Thoracic aorta (tissue), 2 donors: Measurements from ENCODE around the gene TXNRD1. TPM values are rescaled to one million over a fixed set of nuclear protein-coding genes. Genes with fewer than 3 reads are reported as not detected.

ENCODE experiments used
- ATAC-seq: fragments of 150-250 bp; one replicate; pipeline ENCODE4 v1.8.0; 2017; ENCODE audit warnings: low read depth; ENCODE audit not compliant: insufficient number of reproducible peaks, low FRiP score
- DNase-seq: peaks from one replicate; pipeline ENCODE4 v3.0.0-alpha.2; 2020; ENCODE audit warnings: low spot score
- H3K27ac ChIP-seq, 2 donors: fragments of 200-600 bp; sonication (generic); 1 replicate in 1 of 2; 2 replicates in 1 of 2; pipeline ENCODE4 v1.5.1; 2016; ENCODE audit warnings: mild to moderate bottlenecking in 2 of 2, moderate library complexity in 2 of 2
- H3K27me3 ChIP-seq: fragments of 200-600 bp; sonication (generic); replicated peaks from 2 replicates; pipeline ENCODE4 v1.6.0; 2016; ENCODE audit warnings: mild to moderate bottlenecking; ENCODE audit not compliant: insufficient read depth
- H3K36me3 ChIP-seq: fragments of 200-600 bp; sonication (generic); one replicate; pipeline ENCODE4 v1.5.1; 2016
- H3K4me1 ChIP-seq, 2 donors: fragments of 200-600 bp; sonication (generic); 1 replicate in 1 of 2; 2 replicates in 1 of 2; pipeline versions ENCODE4 v1.5.1 to v1.6.0; 2016; ENCODE audit warnings: low read depth in 2 of 2, mild to moderate bottlenecking in 1 of 2; ENCODE audit not compliant: control insufficient read depth in 1 of 2
- H3K4me3 ChIP-seq: fragments of 200-600 bp; sonication (generic); 2 replicates; pipeline ENCODE4 v1.5.1; 2016; ENCODE audit warnings: mild to moderate bottlenecking
- H3K9me3 ChIP-seq: fragments of 200-600 bp; sonication (generic); 2 replicates; pipeline ENCODE4 v1.5.1; 2016
- CTCF ChIP-seq: fragments of 200-600 bp; sonication (generic); IDR thresholded peaks from one replicate; pipeline ENCODE4 v1.5.1; 2019; ENCODE audit warnings: antibody characterized with exemption
- total RNA-seq, 2 donors: library from RNA; depleted of rRNA; stranded (reverse); fragments of >200 nt; gene quantifications; one replicate each; pipeline versions ENCODE4 v1.1.0 to v1.2.3, GENCODE V29; 2016

Gene TXNRD1
- total RNA-seq, 2 donors from 2014 or later, result 269 to 332 TPM

- Histone ChIP-seq H3K27ac (no peak overlapping the region), H3K4me1 (no peaks in the 10 kb centered on the region), H3K9me3 (no peaks in the 10 kb centered on the region), H3K36me3 (no peaks in the 10 kb centered on the region), H3K27me3 (no peaks in the 10 kb centered on the region), H3K4me3 (no peak overlapping the region)
- TF ChIP-seq CTCF, result no peak
- DNase-seq (no peak), ATAC-seq (no peak)
Measured at GRCh38 chr12:104243551-104243950, 28.0 kb downstream of the TXNRD1 start.

GRCh38 chr12:104243971-104244370 lies 28.4 kb downstream of the TXNRD1 start:
- no peaks in the 10 kb centered on the region for H3K4me1 ChIP-seq
- H3K36me3 ChIP-seq, result no peaks in the 10 kb centered on the region
- no peaks in the 10 kb centered on the region for H3K27me3 ChIP-seq
- no peak overlapping the region for H3K27ac ChIP-seq
- no peaks in the 10 kb centered on the region for H3K9me3 ChIP-seq
- TF ChIP-seq CTCF, result no peak
- ATAC-seq (no peak), DNase-seq (no peak)
- no peak overlapping the region for H3K4me3 ChIP-seq

GRCh38 chr12:104247698-104248097 lies 32.1 kb downstream of the TXNRD1 start:
- DNase-seq, result no peak

DNA sequence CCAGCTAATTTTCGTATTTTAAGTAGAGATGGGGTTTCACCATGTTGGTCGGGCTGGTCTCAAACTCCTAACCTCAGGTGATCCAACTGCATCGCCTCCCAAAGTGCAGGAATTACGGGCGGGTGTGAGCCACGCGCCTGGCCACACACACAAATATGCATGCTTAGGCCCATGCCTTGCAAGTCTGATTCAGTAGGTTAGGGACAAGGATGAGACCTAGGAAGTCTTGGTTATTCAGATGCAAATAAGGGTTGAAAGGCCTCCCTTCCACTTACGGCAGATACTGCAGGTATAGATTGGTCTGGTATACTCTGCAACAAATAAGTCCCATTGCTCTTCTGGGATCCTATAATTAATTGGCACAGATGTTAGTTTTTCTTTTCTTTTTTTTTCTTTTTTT lies 32.9 kb downstream of the TXNRD1 start:
- peaks cover 0 to 7% of the 10 kb centered on the region in 2 donors for H3K4me1 ChIP-seq
- no peaks in the 10 kb centered on the region for H3K9me3 ChIP-seq
- no peak overlapping the region for H3K4me3 ChIP-seq
- ATAC-seq, result no peak
- no peak overlapping the region for H3K27ac ChIP-seq
- no peaks in the 10 kb centered on the region for H3K27me3 ChIP-seq
- DNase-seq, result no peak
- TF ChIP-seq CTCF, result no peak
- H3K36me3 ChIP-seq, result no peaks in the 10 kb centered on the region

More at GRCh38 chr12:104247698-104248097, 32.1 kb downstream of the TXNRD1 start:
- no peak for TF ChIP-seq CTCF
- ATAC-seq, result no peak
- Histone ChIP-seq H3K4me3 (no peak overlapping the region), H3K27ac (no peak overlapping the region), H3K9me3 (no peaks in the 10 kb centered on the region), H3K27me3 (no peaks in the 10 kb centered on the region), H3K4me1 (peaks cover 0 to 7% of the 10 kb centered on the region in 2 donors), H3K36me3 (no peaks in the 10 kb centered on the region)

GRCh38 chr12:104249017-104249416 lies 33.4 kb downstream of the TXNRD1 start:
- Histone ChIP-seq H3K9me3 (no peaks in the 10 kb centered on the region), H3K36me3 (no peaks in the 10 kb centered on the region), H3K27ac (no peak overlapping the region), H3K27me3 (no peaks in the 10 kb centered on the region), H3K4me1 (peaks cover 0 to 7% of the 10 kb centered on the region in 2 donors), H3K4me3 (no peak overlapping the region)
- ATAC-seq (no peak), DNase-seq (no peak)
- no peak for TF ChIP-seq CTCF
